RWPE2 (cell line): ENCODE data around the gene TRIM43B.
"Not testable (repeated sequence)": the region's sequence is repeated elsewhere in the genome, so short reads cannot be mapped to it uniquely, and the experiment has no call there.

Source experiments
- ATAC-seq: fragments of 200-7000 bp; cut with Tn5 transposase; 3 replicates; pipeline ENCODE4 v1.9.1; 2021; ENCODE audit warnings: low read depth
- DNase-seq: peaks from one replicate; pipeline ENCODE4 v3.0.0-alpha.2; 2020; ENCODE audit warnings: low spot score
- H3K27ac ChIP-seq: fragments of 450-650 bp; 2 replicates; pipeline ENCODE4 v1.5.1; 2017; ENCODE audit warnings: mild to moderate bottlenecking; ENCODE audit not compliant: poor library complexity, severe bottlenecking
- H3K27me3 ChIP-seq: fragments of 250-450 bp; sonication (Bioruptor Pico); 2 replicates; pipeline ENCODE4 v1.5.1; 2021; ENCODE audit warnings: mild to moderate bottlenecking, moderate library complexity; ENCODE audit not compliant: insufficient read depth, poor library complexity, severe bottlenecking
- H3K36me3 ChIP-seq: fragments of 250-450 bp; sonication (Bioruptor Pico); 2 replicates; pipeline ENCODE4 v1.5.1; 2020; ENCODE audit warnings: low read depth, mild to moderate bottlenecking, moderate library complexity
- H3K4me1 ChIP-seq: fragments of 250-450 bp; sonication (Bioruptor Pico); 2 replicates; pipeline ENCODE4 v1.5.1; 2021; ENCODE audit warnings: mild to moderate bottlenecking, moderate library complexity; ENCODE audit not compliant: insufficient read depth, poor library complexity, severe bottlenecking
- H3K4me3 ChIP-seq: fragments of 250-450 bp; sonication (Bioruptor Pico); 2 replicates; pipeline ENCODE4 v1.5.1; 2021; ENCODE audit warnings: mild to moderate bottlenecking, moderate library complexity; ENCODE audit not compliant: severe bottlenecking
- H3K9me3 ChIP-seq: fragments of 250-450 bp; sonication (Bioruptor Pico); 2 replicates; pipeline ENCODE4 v1.5.1; 2021; ENCODE audit warnings: mild to moderate bottlenecking, moderate library complexity; ENCODE audit not compliant: severe bottlenecking

Gene TRIM43B

GRCh38 chr2:95434507-95435076 lies 50.0 kb downstream of the TRIM43B start:
- not testable (repeated sequence) for H3K27me3 ChIP-seq, H3K27ac ChIP-seq, H3K4me1 ChIP-seq, H3K9me3 ChIP-seq, H3K4me3 ChIP-seq, H3K36me3 ChIP-seq
- DNase-seq (peak; percentile 93), ATAC-seq (peak; percentile 99)

GRCh38 chr2:95433973-95434372 lies 50.6 kb downstream of the TRIM43B start:
- not testable (repeated sequence) for H3K4me3 ChIP-seq, H3K27me3 ChIP-seq, H3K9me3 ChIP-seq, H3K36me3 ChIP-seq, H3K4me1 ChIP-seq, ATAC-seq, H3K27ac ChIP-seq, DNase-seq

DNA sequence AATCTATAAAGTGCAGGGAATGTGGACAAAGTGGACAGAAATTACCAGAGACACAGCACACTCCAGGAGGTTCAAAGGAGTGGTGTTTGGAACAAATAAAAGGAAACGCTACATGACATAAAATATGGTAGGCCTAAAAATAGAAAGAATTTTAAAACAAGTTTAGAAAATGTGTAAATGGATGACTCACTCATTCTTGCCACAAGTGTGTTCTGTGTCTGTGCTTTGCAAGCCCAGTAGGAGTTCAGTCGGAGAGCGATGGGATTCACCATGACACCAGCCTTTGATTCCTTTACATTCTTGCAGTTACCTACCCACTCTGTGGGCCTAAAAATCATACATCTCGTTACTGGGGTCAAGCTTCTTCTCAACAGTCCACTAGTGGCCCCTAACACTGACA lies 51.2 kb downstream of the TRIM43B start:
- H3K27me3 ChIP-seq, ATAC-seq, H3K4me1 ChIP-seq, H3K27ac ChIP-seq, DNase-seq, H3K9me3 ChIP-seq, H3K36me3 ChIP-seq, H3K4me3 ChIP-seq: not testable (repeated sequence)

DNA sequence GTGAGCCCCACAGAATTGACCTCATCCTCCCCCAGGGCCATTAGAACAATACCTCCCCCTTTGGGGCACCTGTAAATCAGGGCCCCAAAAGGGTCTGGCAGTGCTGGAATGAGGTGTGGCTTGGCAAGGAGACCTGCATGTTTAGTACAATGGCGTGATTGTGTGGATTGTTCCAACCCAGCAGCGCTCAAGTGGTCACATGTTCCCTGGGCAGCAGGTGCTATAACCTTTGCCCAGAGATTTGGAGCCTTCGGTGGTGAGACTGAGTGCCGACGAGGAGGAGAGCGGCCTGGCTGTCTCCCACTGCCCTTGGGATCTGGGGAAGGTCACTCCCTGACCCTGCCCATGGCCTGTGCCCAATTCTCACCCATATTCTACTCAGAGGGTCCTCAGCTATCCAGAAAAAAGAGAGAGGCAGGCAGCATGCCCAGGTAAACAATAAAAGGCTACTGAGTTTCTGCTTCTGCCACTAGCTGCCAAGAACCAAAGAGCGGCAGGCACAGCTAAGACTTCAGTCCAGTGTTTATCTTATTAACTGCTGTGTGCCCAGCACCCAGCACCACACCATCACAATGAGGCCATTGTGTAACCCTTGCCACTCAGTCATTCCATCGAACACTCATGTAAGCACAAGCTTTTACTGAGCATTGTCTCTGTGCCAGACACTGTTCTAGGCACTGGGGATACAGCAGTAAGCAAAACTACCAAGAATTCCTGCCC lies 54.6 kb downstream of the TRIM43B start:
- H3K27ac ChIP-seq, H3K36me3 ChIP-seq, H3K27me3 ChIP-seq, ATAC-seq, H3K9me3 ChIP-seq, H3K4me3 ChIP-seq, DNase-seq, H3K4me1 ChIP-seq: not testable (repeated sequence)

DNA sequence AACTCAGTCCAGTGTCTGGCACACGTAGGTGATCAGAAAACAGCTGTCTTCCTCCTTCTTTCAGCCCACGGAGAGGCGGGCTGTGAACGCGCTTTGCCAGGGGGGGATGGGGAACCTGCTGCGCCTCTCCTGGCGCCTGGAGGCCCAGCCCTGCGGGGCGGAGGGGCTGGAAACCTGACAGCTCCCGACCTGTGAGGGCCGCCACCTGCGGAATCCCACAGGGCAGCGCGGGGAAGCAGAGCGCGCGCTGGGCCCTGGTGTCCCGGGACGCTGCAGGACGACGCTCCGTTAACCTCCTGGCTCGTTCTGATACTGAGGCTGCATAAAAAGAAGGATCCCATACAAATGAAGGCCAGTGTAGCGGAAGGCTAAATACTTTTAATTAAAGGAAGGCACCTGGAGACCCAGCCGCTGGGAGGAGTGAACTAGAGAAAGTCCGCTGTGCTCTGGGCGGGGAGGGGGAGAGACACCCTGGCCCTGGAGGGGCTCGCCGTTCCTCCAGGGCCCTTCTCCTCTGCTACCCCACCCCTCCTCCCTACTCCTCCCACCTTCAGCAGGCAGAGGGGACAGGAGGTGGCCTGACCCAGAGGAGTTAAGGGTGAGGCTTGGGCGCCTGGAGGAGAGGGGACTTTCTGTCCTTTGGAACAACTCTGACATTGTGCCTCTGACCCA lies 57.2 kb downstream of the TRIM43B start:
- not testable (repeated sequence) for H3K4me1 ChIP-seq, H3K27me3 ChIP-seq, H3K36me3 ChIP-seq, H3K27ac ChIP-seq, DNase-seq, H3K9me3 ChIP-seq, H3K4me3 ChIP-seq, ATAC-seq
